ENCODE measurements around the gene CCDC78.

Gene CCDC78

DNA sequence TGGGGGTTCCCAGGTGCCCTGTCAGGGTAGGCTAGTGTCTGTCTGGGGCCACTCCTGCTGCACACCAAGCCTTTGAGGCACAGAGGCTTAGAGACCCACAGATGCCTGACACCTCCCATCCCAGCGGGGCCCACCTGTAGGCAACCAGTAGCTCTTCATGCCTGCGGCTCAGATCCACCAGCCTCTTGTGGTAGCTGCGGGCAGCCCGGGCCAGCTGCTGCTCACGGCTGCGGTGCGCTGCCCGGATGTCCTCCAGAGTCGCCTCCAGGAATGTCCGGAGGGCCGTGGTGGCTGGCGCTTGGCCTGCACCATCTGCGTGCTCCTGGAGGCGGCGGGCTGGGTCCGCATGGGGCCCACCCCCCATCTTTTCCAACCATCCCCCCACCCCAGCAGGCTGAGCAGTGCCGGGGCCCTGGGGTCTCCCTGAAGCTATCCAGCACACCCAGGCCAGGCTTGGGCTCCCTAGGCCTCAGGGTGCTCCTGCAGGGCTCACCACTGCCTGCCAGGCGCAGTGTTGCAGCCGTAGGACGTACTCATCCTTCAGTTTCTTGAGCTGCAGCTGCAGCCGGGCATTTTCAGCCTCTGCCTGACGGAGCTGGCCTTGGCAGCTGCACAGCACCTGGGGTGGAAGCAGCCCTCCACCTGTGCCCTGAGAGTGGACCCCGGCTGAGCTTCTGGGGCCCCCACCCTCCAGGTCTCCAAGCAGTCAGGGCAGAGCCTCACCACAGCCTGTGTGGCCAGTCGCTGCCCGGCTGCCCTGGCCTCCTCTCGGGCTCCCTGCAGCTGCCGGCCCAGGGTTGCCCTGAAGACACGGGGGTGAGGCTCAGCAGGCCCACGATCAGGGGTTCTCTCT is 1.8 kb downstream of the CCDC78 start:
- DNase-seq (ENCODE audit: low read depth in 2 of 2) = no peak

DNA sequence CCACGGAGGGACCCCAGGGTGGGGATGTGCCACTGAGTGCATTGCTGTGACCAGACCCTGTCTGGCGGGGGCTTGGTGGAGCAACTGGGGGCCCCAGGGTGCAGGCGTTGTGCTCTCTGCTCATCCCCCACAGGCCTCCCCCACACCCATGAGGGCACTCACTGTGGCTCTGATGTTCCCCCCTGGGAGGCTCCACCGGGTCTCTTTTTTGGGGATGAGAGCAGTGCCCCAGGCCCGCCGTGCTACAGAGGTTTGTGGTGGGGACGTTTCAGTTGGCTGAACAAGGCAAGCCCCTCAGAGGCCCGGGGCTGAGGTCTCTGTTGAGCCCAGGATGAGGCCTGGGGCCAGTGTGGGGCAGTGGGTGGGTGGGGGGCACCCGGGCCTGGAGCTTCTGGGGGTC is 2.5 kb downstream of the CCDC78 start:
- no peak for DNase-seq (ENCODE audit: low read depth in 2 of 2)

DNA sequence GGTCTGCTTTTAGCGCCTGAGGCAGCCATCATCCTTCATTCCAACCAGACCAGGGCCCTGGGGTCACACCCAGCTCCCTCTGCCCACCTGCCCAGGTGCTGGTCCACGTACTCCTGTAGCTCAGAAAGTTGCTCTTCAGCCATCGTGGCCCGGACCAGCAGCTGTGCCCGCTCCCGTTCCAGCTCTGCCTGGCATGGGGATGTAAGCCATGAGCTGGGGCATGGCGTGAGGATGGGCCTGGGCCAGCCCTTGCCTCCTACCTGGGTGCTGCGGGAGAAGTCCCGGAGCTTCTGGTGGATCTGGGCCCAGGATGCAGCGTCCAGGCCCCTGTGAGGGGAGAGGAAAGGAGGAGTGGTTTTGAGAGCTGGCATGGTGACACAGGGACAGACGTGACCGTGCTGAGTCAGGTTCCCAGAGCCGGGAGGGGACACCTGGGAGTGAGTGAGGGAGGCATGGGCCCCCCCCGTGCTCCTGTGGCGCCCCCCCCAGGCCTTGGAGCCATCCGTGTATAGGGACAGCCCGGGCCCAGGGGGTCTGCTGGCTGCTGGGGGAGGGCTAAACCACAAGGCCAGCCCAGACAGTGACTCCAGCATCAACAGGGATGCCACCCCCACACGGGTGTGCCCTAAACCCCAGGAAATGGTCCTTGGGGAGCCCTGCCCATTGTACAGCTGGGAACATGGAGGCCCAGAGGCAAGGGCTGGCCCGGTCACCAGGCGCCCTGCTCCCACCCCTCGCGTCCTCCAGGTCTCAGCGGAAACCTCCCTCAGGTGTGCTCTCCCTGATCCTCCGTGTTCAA is 3.2 kb downstream of the CCDC78 start:
- DNase-seq (ENCODE audit: low read depth in 2 of 2) = no peak

DNA sequence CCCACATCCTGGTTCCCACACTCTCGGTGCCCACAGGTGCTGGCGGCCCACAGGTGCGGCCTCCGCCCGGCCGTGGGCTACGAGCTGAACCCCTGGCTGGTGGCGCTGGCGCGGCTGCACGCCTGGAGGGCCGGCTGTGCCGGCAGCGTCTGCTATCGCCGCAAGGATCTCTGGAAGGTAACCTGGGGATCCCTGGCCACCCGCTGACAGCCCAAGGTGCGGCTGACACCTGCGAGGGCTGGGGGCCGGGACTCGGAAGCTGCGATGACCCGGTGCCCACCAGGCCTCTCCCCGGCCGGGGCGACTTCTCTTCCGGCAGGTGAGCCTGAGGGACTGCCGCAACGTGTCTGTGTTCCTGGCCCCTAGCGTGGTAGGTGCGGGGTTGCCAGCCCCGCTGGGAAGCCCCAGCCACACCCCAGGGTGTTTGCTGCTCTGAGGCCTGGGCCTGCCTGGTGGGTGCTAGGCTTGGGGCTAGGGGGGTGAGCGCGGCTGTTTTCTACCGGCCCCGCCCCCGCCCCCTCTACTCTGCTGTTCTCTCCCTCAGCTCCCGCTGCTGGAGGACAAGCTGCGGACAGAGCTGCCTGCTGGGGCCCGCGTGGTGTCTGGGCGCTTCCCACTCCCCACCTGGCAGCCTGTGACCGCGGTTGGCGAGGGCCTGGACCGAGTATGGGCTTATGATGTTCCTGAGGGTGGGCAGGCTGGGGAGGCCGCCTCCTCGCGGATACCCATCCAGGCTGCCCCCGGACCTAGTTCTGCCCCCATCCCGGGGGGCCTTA is 4.3 kb downstream of the CCDC78 start:
- no peak for DNase-seq (ENCODE audit: low read depth in 2 of 2)

DNA sequence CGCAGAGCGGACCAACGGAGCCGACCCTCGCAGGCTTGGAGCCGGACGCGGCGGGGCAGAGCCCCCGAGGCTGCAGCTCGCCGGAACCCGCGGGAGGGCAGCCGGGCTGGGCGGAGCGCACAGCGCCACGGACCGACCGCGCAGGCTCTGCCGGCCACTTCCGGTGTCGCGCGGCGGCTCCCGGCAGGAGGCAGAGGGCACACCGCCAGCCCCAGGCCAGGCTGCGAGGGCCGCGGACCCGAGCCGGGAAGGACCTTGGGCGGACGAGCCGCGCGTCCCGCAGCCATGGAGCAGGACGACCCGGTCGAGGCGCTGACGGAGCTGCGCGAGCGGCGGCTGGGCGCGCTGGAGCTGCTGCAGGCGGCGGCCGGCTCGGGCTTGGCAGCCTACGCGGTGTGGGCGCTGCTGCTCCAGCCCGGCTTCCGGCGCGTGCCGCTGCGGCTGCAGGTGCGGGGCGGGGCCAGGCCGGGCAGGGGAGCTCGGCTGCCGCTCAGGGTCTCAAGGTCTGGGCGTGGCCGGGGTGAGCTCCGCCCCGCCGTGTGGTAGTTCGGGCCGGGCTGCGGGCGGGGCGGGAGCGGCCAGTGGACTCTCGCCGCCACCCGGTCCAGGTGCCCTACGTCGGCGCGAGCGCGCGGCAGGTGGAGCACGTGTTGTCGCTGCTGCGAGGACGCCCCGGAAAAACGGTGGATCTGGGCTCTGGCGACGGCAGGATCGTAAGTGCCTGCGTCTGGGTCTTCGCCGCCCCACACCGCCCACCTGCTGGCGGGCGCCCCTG is 5.1 kb downstream of the CCDC78 start, which contains the start of gene ANTKMT:
Gene ANTKMT, plus strand, starts transcription at position 157 of the 775 bp plus-strand sequence. Its CDS starts 129 bp downstream, at position 286.
- peak; percentile 54 to 70 for DNase-seq (ENCODE audit: low read depth in 2 of 2)

DNA sequence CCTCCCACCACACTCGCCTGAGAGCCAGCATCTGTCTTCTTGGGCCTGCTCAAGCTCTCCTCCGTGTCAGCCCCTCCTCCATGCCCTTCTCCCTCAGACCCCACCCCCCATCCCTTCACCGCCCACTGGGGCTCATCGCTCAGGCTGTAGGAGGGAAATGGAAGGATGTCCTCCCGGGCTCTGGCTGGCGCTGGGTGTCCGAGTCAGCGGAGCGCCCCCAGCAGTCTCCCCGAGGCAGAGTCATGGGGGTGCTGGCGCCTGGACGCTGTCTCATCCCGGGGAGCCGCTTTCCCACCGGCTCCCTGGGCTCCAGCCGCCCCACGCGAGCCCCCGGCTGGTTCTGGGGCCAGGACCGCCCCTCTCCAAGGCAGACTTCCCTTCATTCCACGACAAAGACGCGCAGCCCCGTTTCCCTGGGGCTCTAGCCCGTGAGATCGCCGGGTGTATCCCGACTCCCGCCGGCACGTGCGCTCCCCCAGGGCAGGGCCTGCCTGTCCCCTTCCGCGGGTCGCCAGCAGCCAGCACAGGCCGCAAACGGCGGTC is 5.7 kb downstream of the CCDC78 start:
- peak in 1 of 2 donors; percentile 47 for DNase-seq (ENCODE audit: low read depth in 2 of 2)

DNA sequence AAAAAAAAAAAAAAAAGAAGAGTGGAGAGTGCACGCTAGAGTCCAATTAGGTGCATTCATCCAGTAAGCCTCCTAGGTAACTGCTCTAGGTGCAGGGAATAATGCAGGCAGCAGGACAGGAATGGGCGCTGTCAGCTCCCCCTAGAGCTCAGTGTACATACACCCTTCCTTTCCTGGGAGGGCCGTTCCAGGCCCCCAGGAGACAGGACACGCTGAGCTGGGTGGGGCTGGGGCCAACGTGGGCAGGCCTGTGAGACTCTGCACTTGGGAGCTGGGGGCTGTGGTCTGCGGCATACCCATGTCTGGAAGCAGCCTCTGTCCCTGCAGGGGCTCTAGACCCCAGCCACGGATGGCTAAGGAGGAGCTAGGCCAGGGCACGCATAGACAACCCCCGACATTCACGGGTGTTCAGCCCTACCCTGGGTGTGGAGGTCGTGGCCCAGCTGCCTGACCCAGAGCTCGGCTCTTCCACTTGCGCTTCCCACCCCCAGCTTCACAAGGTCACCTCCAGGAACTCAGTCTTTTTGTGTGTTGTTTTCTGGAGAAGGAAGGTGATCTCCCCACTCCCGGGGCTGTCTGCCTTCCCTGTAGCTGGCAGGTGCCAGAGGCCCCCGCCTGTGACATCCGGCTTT is 6.3 kb downstream of the CCDC78 start:
- no peak for DNase-seq (ENCODE audit: low read depth in 2 of 2)

DNA sequence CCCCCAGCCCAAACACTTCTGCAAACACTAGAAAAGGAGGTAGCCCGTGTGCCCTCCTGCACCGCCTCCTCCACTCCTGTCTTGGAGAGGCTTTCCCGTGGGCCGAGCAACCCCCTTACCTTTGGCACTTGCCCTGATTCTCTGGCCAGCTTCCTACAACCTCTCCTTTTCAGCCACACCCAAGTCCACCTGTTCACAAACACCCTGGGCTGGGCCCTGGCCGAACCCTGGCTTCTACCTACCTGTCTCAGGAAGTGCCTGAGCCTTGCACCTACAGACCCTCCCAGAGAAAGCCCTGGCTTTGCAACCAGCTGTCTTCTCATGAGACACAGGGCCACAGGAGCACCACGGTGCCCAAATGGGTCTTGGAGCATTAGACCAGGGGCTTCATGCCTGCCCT is 7.3 kb downstream of the CCDC78 start:
- no peak for DNase-seq (ENCODE audit: low read depth in 2 of 2)

GRCh38 chr16:718389-718788 is 7.9 kb downstream of the CCDC78 start:
- DNase-seq (ENCODE audit: low read depth in 2 of 2) = no peak

- no peak for DNase-seq (ENCODE audit: low read depth in 2 of 2)
Measured at GRCh38 chr16:717450-718245, 8.6 kb downstream of the CCDC78 start.

- no peak for DNase-seq (ENCODE audit: low read depth in 2 of 2)
Measured at GRCh38 chr16:716768-717325, 9.4 kb downstream of the CCDC78 start.

DNA sequence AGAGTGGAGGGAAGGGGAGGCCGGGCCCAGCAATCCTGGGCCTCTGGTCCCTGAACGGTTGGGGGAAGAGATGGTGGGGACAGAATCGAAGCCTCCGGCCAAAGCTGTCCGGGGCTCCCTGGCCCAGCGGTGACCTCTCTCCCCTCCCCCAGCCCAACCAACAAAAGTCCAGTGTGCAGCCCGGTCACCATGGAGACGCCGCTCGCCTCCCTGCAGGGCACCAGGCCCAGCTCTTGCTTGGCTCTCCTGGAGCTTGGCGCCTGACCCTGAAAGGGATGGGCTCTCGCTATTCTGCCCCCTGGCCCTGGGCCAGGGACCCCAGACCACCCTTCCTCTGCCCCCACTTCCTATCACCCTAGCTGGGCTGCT is 10.1 kb downstream of the CCDC78 start:
- no peak for DNase-seq (ENCODE audit: low read depth in 2 of 2)

- DNase-seq (ENCODE audit: low read depth in 2 of 2) = no peak
Measured at GRCh38 chr16:715477-716199, 10.6 kb downstream of the CCDC78 start.

DNA sequence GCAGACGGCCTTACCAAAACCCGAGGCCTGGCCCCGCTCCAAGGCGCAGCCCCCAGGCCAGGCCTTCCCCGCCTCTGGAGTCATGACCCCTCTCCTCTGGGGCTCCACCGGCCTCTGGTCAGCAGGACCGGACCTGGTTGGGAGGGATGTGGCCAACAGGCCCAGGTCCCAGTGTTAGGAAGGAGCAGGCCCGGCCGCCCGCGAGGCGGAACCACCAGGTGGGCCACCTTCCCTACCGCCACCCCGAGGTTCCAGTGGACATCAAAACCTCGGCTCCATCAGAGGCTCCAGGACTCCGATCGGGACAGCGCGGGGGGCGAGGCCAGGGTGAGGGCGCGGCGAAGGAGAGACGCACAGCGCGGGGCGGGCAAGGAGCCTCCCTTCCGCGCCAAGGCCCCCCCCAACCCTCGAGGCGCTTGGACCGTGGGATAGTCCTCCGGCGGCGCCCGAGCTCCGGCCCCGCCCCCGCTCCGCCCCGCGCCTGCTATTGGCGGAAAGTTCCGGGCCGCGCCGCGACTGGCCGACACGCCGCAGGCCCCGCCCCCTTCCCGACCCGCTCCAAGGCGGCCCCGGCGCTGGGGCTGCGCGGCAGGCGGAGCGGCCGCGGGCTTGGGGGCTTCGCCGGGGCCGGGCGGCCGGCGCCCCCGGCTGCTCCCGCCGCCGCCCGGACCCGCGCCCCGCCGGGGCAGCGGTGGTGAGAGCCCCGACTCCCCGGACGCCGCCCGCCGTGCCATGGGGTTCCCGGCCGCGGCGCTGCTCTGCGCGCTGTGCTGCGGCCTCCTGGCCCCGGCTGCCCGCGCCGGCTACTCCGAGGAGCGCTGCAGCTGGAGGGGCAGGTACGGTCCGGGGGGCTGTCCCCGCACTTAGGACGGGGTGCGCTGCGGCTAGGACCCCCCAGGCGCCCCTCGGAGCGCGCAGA is 11.4 kb downstream of the CCDC78 start, which contains the start of gene METRN:
Gene METRN, plus strand, starts transcription at position 561 of the 919 bp plus-strand sequence. Its CDS starts 172 bp downstream, at position 733.
- peak; percentile 73 to 89 for DNase-seq (ENCODE audit: low read depth in 2 of 2)

DNA sequence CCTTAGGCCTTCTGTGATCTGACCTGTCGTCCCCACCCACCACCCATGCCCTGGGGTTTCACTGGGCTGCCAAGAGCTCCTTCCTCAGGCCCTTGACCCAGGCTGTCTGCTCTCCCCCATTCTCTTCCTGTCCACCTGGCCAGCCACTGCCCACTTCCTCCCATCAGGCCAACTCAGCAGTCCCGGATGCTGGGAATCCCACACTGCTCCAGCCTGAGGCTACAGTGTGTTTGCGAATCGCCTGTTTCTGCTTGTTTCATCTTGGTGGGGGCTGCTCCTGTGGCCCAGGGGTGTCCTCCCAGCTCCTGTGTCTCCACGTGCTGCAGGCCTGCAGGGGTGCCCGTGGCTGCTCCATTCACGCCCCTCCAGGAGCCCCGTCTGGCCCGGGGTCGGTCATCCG is 12.2 kb downstream of the CCDC78 start:
- DNase-seq (ENCODE audit: low read depth in 2 of 2) = no peak

- DNase-seq (ENCODE audit: low read depth in 2 of 2) = peak; percentile 44 to 50
Measured at GRCh38 chr16:712740-713250, 13.4 kb downstream of the CCDC78 start.

Data from stimulated activated CD4-positive, alpha-beta T cell treated with anti-CD3 and anti-CD28 coated beads, Interleukin-15, amount 100 ng/mL, for 48 hours (primary cell).